Fibroblast of lung (primary cell): ENCODE measurements around the gene KCP.

Source experiments
- CTCF ChIP-seq, 2 donors: IDR thresholded peaks in 1 of 2; conservative IDR thresholded peaks in 1 of 2; 1 replicate in 1 of 2; 2 replicates in 1 of 2; pipeline ENCODE4 v1.5.1; 2011 to 2012; ENCODE audit warnings: low read length in 2 of 2, control low read depth in 1 of 2, inconsistent platforms in 1 of 2, low read depth in 1 of 2, mild to moderate bottlenecking in 1 of 2
- EZH2 ChIP-seq: IDR thresholded peaks from 2 replicates; pipeline ENCODE4 v1.5.1; 2012; ENCODE audit warnings: low read length, control low read depth, mild to moderate bottlenecking; ENCODE audit errors: missing control alignments

DNA sequence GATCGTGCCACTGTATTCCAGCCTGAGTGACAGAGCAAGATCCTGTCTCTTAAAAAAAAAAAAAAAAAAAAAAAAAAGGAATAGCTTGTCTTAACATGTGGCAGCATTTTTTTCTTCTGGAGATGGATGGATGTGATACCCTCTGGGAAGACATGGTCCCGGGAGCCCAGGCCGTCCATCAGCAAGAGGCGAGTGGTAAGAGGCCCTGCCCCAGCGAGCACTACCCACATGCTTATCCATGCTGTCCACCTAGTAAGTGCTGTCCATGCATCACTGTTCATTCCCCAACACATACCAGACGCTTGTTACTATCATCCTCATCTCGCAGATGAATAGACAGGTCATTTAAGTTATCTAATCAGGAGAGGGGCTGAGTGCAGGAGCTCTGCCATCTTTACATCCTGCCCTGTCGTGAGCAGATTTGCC lies 35.0 kb downstream of the KCP start:
- TF ChIP-seq CTCF (conservative IDR thresholded peaks at IDR 0.05 in 1 of 2, IDR thresholded peaks at IDR 0.05 in 1 of 2; ENCODE audit: low read depth in 1 of 2, low read length in 2 of 2) (no peak), EZH2 (no peak)
